Activated CD4-positive, alpha-beta memory T cell treated with anti-CD3 and anti-CD28 coated beads, Interleukin-2, amount 10 ng/mL, durations not matched to agents 7 days and 5 days (primary cell): Measurements from ENCODE around the gene GRK4. TPM values are rescaled to one million over a fixed set of nuclear protein-coding genes. Genes with fewer than 3 reads are reported as not detected.
"Not testable (repeated sequence)": the region's sequence is repeated elsewhere in the genome, so short reads cannot be mapped to it uniquely, and the experiment has no call there.

Experiments used
- CTCF ChIA-PET: fragments of 350-600 bp; sonication (Branson Sonifier 250); formaldehyde crosslinking; loops from one replicate; lab custom pipeline; 2021; ENCODE audit warnings: antibody characterized with exemption, inconsistent platforms; lab: Charles Lee
- POLR2A ChIA-PET: fragments of 350-600 bp; sonication (Branson Sonifier 250); formaldehyde crosslinking; loops from one replicate; lab custom pipeline; 2021; ENCODE audit warnings: antibody characterized with exemption; lab: Charles Lee
- DNase-seq: peaks from one replicate; pipeline ENCODE4 v3.0.0-alpha.2; 2020
- H3K27ac Mint-ChIP-seq: one replicate; pipeline ENCODE4 v1.8.0; 2021; ENCODE audit warnings: mild to moderate bottlenecking, mixed read lengths
- H3K27me3 Mint-ChIP-seq: one replicate; pipeline ENCODE4 v1.8.0; 2021; ENCODE audit warnings: mixed read lengths
- H3K36me3 Mint-ChIP-seq: one replicate; pipeline ENCODE4 v1.8.0; 2021; ENCODE audit warnings: low read depth, mixed read lengths
- H3K4me1 Mint-ChIP-seq: one replicate; pipeline ENCODE4 v1.8.0; 2021; ENCODE audit warnings: mixed read lengths
- H3K4me3 Mint-ChIP-seq: one replicate; pipeline ENCODE4 v1.8.0; 2021; ENCODE audit warnings: mild to moderate bottlenecking, mixed read lengths
- H3K9me3 Mint-ChIP-seq: one replicate; pipeline ENCODE4 v1.8.0; 2021; ENCODE audit warnings: mixed read lengths
- total RNA-seq, 2 experiments: library from RNA; stranded (reverse); gene quantifications; one replicate each; pipeline ENCODE4 v1.2.3, GENCODE V29; 2021

The GRK4 gene
- total RNA-seq, 2 experiments from 2014 or later, result 3.1 to 3.6 TPM

- H3K4me3 Mint-ChIP-seq, result peak overlapping the region; percentile 96
These were observed 30.3 kb upstream of the GRK4 start for GRCh38 chr4:2932951-2933565.

DNA sequence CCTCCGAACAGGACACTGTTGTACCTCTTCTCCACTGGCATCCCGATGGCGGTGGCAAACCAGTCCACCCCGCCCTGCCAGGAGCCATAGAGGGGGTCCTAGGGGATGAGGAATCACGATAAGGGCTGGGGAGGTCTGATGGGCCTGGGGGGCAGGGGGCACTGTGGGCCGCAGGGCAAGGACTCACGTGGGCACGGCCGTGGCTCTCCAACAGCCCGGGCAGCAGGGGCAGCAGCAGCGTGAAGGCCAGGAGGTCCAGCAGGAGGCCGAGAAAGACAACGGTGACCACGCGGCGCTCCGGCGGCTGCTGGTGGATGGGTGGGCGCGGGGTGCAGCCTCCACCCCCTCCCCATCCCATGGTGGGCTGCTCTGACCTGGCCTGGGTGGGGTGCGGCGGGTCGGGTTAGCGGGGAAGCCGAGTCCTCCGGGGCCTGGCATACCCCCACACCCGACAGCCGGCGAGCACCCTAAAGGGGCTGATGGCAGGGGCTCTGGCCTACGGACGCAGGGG, 29.8 kb upstream of the GRK4 start:
- POLR2A ChIA-PET, result interaction anchor here (1.5 to 1.7 kb wide), 2 partner anchors 21 to 22 kb away, joined by 3 to 10 read pairs; no protein-coding TSS in a partner anchor
- CTCF ChIA-PET, result interaction anchor here (1.2 kb wide), 1 partner anchor 170 kb away, joined by 3 read pairs; no protein-coding TSS in a partner anchor

More at GRCh38 chr4:2932951-2933565, 30.3 kb upstream of the GRK4 start:
- ChIA-PET POLR2A (interaction anchor here (1.1 to 2.0 kb wide), 5 partner anchors 9 to 55 kb away, joined by 3 to 10 read pairs (median 4); no protein-coding TSS in a partner anchor), CTCF (interaction anchor here (1.2 kb wide), 1 partner anchor 169 kb away, joined by 3 read pairs; no protein-coding TSS in a partner anchor)
- DNase-seq, result peak; percentile 55
- Mint-ChIP-seq H3K9me3 (no peaks in the 10 kb centered on the region), H3K27me3 (no peaks in the 10 kb centered on the region), H3K36me3 (peaks cover 63% of the 10 kb centered on the region), H3K27ac (peak overlapping the region; percentile 99), H3K4me1 (peaks cover 50% of the 10 kb centered on the region)

GRCh38 chr4:2934077-2934812, 29.1 kb upstream of the GRK4 start:
- Mint-ChIP-seq H3K4me1 (peaks cover 57% of the 10 kb centered on the region), H3K9me3 (no peaks in the 10 kb centered on the region), H3K4me3 (peak overlapping the region; percentile 96), H3K27ac (peak overlapping the region; percentile 59), H3K27me3 (no peaks in the 10 kb centered on the region), H3K36me3 (peaks cover 63% of the 10 kb centered on the region)
- ChIA-PET CTCF (interaction anchor here (5.3 kb wide), 1 partner anchor 19 kb away, joined by 64 read pairs; no protein-coding TSS in a partner anchor), POLR2A (interaction anchor here (1.1 to 5.7 kb wide), 15 partner anchors 10 to 522 kb away, joined by 4 to 95 read pairs (median 25); partner anchors contain the start of genes ADD1, GRK4, NOP14 and RNF4)
- DNase-seq, result peak; percentile 51

More for the DNA sequence above, 29.8 kb upstream of the GRK4 start:
- DNase-seq, result no peak
- Mint-ChIP-seq H3K27me3 (no peaks in the 10 kb centered on the region), H3K4me1 (peaks cover 51% of the 10 kb centered on the region), H3K27ac (peak overlapping the region; percentile 99), H3K9me3 (no peaks in the 10 kb centered on the region), H3K36me3 (peaks cover 63% of the 10 kb centered on the region), H3K4me3 (peak overlapping the region; percentile 96)

- H3K27me3 Mint-ChIP-seq, result no peaks in the 10 kb centered on the region
- H3K4me3 Mint-ChIP-seq, result peak overlapping the region; percentile 88
- ChIA-PET POLR2A (interaction anchor here (0.7 to 5.7 kb wide), 39 partner anchors 7 to 1065 kb away, joined by 3 to 95 read pairs (median 5); partner anchors contain the start of genes ADD1, GRK4, NOP14 and RNF4), CTCF (interaction anchor here (1.0 to 5.3 kb wide), 12 partner anchors 10 to 175 kb away, joined by 3 to 64 read pairs (median 4); partner anchors contain the start of genes GRK4 and NOP14)
- H3K36me3 Mint-ChIP-seq, result peaks cover 65% of the 10 kb centered on the region
- peak; percentile 96 for DNase-seq
- no peaks in the 10 kb centered on the region for H3K9me3 Mint-ChIP-seq
- peak overlapping the region; percentile 98 for H3K27ac Mint-ChIP-seq
- peaks cover 63% of the 10 kb centered on the region for H3K4me1 Mint-ChIP-seq
These were observed 28.3 kb upstream of the GRK4 start for GRCh38 chr4:2934813-2935761.

- POLR2A ChIA-PET, result interaction anchor here (0.7 to 5.7 kb wide), 40 partner anchors 8 to 1066 kb away, joined by 3 to 95 read pairs (median 5); partner anchors contain the start of genes ADD1, GRK4, NOP14 and RNF4
- peak overlapping the region; percentile 98 for H3K27ac Mint-ChIP-seq
- peak overlapping the region; percentile 88 for H3K4me3 Mint-ChIP-seq
- peaks cover 68% of the 10 kb centered on the region for H3K36me3 Mint-ChIP-seq
- no peaks in the 10 kb centered on the region for H3K9me3 Mint-ChIP-seq
- peaks cover 65% of the 10 kb centered on the region for H3K4me1 Mint-ChIP-seq
- H3K27me3 Mint-ChIP-seq, result no peaks in the 10 kb centered on the region
- CTCF ChIA-PET, result interaction anchor here (1.0 to 5.3 kb wide), 14 partner anchors 11 to 176 kb away, joined by 3 to 64 read pairs (median 4); partner anchors contain the start of genes GRK4 and NOP14
- peak; percentile 83 for DNase-seq
These were observed 27.3 kb upstream of the GRK4 start for GRCh38 chr4:2935762-2936743.

- DNase-seq, result peak; percentile 78
- peaks cover 63% of the 10 kb centered on the region for H3K4me1 Mint-ChIP-seq
- no peaks in the 10 kb centered on the region for H3K27me3 Mint-ChIP-seq
- ChIA-PET CTCF (interaction anchor here (0.6 to 5.3 kb wide), 8 partner anchors 13 to 173 kb away, joined by 3 to 64 read pairs (median 6); partner anchors contain the start of genes GRK4 and NOP14), POLR2A (interaction anchor here (0.8 to 5.7 kb wide), 18 partner anchors 8 to 695 kb away, joined by 3 to 95 read pairs (median 24); partner anchors contain the start of genes ADD1, GRK4, HAUS3 and NOP14)
- H3K27ac Mint-ChIP-seq, result peak overlapping the region; percentile 98
- peaks cover 70% of the 10 kb centered on the region for H3K36me3 Mint-ChIP-seq
- no peaks in the 10 kb centered on the region for H3K9me3 Mint-ChIP-seq
- peak overlapping the region; percentile 88 for H3K4me3 Mint-ChIP-seq
These were observed 26.6 kb upstream of the GRK4 start for GRCh38 chr4:2936773-2937145.

- Mint-ChIP-seq H3K27ac (peak overlapping the region; percentile 98), H3K36me3 (peaks cover 69% of the 10 kb centered on the region), H3K9me3 (no peaks in the 10 kb centered on the region), H3K27me3 (no peaks in the 10 kb centered on the region), H3K4me1 (peaks cover 61% of the 10 kb centered on the region), H3K4me3 (peak overlapping the region; percentile 88)
- ChIA-PET CTCF (interaction anchor here (0.6 to 5.3 kb wide), 6 partner anchors 12 to 173 kb away, joined by 3 to 64 read pairs (median 6); no protein-coding TSS in a partner anchor), POLR2A (interaction anchor here (0.8 to 5.7 kb wide), 13 partner anchors 11 to 695 kb away, joined by 3 to 95 read pairs (median 25); partner anchors contain the start of genes ADD1, GRK4, HAUS3 and NOP14)
- peak; percentile 46 for DNase-seq
These were observed 26.1 kb upstream of the GRK4 start for GRCh38 chr4:2937146-2937857.

DNA sequence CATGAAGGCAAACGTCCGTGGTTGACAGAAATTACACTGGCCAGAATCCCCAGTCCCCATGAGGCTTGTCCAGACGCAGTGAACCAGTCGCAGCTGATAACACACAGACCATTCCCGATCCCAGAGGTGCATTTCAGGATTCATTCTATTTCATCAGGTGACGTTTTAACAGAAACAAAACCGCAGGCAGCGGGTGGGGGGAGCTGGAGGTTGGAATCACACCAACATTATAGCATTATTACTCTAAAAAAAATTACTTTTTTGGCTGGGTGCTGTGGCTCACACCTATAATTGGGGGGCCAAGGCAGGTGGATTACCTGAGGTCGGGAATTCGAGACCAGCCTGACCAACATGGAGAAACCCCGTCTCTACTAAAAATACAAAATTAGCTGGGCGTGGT, 25.4 kb upstream of the GRK4 start:
- POLR2A ChIA-PET, result interaction anchor here (3.6 to 5.7 kb wide), 4 partner anchors 10 to 191 kb away, joined by 25 to 95 read pairs (median 58); partner anchors contain the start of genes GRK4 and NOP14
- Mint-ChIP-seq H3K27ac (peak overlapping the region; percentile 98), H3K9me3 (no peaks in the 10 kb centered on the region), H3K36me3 (peaks cover 74% of the 10 kb centered on the region), H3K4me3 (no peak overlapping the region), H3K27me3 (no peaks in the 10 kb centered on the region), H3K4me1 (peaks cover 63% of the 10 kb centered on the region)
- DNase-seq, result no peak
- CTCF ChIA-PET, result interaction anchor here (1.1 to 5.3 kb wide), 2 partner anchors 16 to 174 kb away, joined by 3 to 64 read pairs; no protein-coding TSS in a partner anchor

- peaks cover 62% of the 10 kb centered on the region for H3K4me1 Mint-ChIP-seq
- not testable (repeated sequence) for DNase-seq, H3K27me3 Mint-ChIP-seq, H3K9me3 Mint-ChIP-seq, H3K4me3 Mint-ChIP-seq
- peaks cover 72% of the 10 kb centered on the region for H3K36me3 Mint-ChIP-seq
- POLR2A ChIA-PET, result interaction anchor here (4.7 to 5.7 kb wide), 2 partner anchors 10 to 15 kb away, joined by 41 to 95 read pairs; no protein-coding TSS in a partner anchor
- peak overlapping the region; percentile 98 for H3K27ac Mint-ChIP-seq
- CTCF ChIA-PET, result interaction anchor here (1.1 to 5.3 kb wide), 2 partner anchors 15 to 174 kb away, joined by 3 to 64 read pairs; no protein-coding TSS in a partner anchor
These were observed 25.0 kb upstream of the GRK4 start for GRCh38 chr4:2938411-2938810.

DNA sequence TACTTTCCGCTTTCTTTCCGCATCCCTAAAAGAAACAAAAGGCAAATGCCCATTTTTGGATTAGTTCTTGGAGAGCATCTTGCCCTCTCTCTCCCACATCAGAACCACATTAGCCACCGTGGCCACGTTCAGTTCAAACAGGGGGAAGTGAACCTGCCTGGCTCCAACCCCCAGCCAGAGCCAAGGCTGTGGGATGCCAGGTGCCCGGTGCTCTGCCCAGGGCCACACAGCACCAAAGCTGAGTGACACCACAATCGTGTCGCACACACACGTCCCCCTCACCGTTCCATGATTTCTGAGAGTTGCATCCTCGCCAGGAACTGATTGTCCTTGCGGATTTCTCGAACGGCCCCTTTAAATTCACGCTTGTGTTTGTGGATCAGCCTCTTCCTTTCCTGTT, 24.5 kb upstream of the GRK4 start:
- CTCF ChIA-PET, result interaction anchor here (5.3 kb wide), 1 partner anchor 15 kb away, joined by 64 read pairs; no protein-coding TSS in a partner anchor
- no peaks in the 10 kb centered on the region for H3K27me3 Mint-ChIP-seq
- H3K9me3 Mint-ChIP-seq, result no peaks in the 10 kb centered on the region
- no peak overlapping the region for H3K4me3 Mint-ChIP-seq
- H3K4me1 Mint-ChIP-seq, result peaks cover 64% of the 10 kb centered on the region
- peaks cover 76% of the 10 kb centered on the region for H3K36me3 Mint-ChIP-seq
- H3K27ac Mint-ChIP-seq, result peak overlapping the region; percentile 68
- DNase-seq, result no peak
- POLR2A ChIA-PET, result interaction anchor here (4.7 to 5.7 kb wide), 2 partner anchors 10 to 15 kb away, joined by 41 to 95 read pairs; no protein-coding TSS in a partner anchor
